ENCODE measurements around the gene CIZ1.

The CIZ1 gene

GRCh38 chr9:128164307-128164885 lies 27.0 kb downstream of the CIZ1 start:
- in situ Hi-C loops (cut with MboI; ENCODE audit: low sequenced_read_pairs), result no loop called here

GRCh38 chr9:128163523-128164306 lies 27.7 kb downstream of the CIZ1 start:
- in situ Hi-C loops (cut with MboI; ENCODE audit: low sequenced_read_pairs), result no loop called here

- in situ Hi-C loops (cut with MboI; ENCODE audit: low sequenced_read_pairs), result no loop called here
These were observed 28.3 kb downstream of the CIZ1 start for GRCh38 chr9:128163027-128163515.

- in situ Hi-C loops (cut with MboI; ENCODE audit: low sequenced_read_pairs), result no loop called here
These were observed 29.0 kb downstream of the CIZ1 start for GRCh38 chr9:128162215-128163026.

DNA sequence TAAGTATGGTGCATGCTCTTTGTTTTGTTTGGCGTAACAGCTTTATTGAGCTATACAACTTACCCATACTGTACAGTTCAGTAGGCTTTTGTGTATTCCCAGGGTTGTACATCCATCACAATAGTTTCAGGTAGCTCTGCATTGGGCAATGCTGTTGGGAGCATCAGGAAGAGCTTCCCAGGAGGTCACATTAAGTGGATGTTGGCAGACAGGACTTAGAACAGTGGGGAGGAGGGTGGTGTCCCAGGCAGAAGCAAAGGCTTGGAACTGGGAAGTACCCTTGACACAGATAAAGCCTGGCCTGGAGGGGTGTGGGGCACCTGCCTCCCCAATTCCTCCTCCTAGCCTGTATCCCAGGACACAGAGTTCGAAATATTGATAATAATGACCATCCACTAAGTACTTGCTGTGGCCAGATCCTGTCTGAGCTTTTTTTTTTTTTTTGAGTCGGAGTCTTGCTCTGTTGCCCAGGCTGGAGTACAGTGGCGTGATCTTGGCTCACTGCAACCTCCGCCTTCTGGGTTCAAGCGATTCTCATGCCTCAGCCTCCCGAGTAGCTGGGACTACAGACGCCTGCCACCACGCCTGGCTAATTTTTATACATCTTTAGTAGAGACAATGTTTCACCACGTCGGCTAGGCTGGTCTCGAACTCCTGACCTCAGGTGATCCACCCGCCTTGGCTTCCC lies 30.0 kb downstream of the CIZ1 start:
- in situ Hi-C loops (cut with MboI; ENCODE audit: low sequenced_read_pairs), result no loop called here

- in situ Hi-C loops (cut with MboI; ENCODE audit: low sequenced_read_pairs), result no loop called here
These were observed 30.8 kb downstream of the CIZ1 start for GRCh38 chr9:128160603-128160987.

GRCh38 chr9:128159784-128160602 lies 31.4 kb downstream of the CIZ1 start, which contains the start of gene BBLN:
Gene BBLN (plus strand): TSS chr9:128160265. CDS start chr9:128160408, 143 bp downstream.
- in situ Hi-C loops (cut with MboI; ENCODE audit: low sequenced_read_pairs), result no loop called here

DNA sequence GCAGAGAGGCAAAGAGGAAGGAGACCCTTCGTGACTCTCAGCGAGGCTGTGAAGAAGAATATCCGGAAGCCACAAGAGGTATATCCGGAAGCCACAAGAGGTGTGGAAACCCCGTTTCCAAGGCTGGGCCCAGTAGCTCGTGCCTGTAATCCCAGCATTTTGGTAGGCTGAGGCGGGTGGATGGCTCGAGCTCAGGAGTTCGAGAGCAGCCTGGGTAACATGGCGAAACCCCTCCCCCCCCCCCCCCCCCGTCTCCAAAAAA lies 31.9 kb downstream of the CIZ1 start:
- in situ Hi-C loops (cut with MboI; ENCODE audit: low sequenced_read_pairs), result no loop called here

GRCh38 chr9:128155736-128156500 lies 35.5 kb downstream of the CIZ1 start:
- in situ Hi-C loops (cut with MboI; ENCODE audit: low sequenced_read_pairs), result no loop called here

DNA sequence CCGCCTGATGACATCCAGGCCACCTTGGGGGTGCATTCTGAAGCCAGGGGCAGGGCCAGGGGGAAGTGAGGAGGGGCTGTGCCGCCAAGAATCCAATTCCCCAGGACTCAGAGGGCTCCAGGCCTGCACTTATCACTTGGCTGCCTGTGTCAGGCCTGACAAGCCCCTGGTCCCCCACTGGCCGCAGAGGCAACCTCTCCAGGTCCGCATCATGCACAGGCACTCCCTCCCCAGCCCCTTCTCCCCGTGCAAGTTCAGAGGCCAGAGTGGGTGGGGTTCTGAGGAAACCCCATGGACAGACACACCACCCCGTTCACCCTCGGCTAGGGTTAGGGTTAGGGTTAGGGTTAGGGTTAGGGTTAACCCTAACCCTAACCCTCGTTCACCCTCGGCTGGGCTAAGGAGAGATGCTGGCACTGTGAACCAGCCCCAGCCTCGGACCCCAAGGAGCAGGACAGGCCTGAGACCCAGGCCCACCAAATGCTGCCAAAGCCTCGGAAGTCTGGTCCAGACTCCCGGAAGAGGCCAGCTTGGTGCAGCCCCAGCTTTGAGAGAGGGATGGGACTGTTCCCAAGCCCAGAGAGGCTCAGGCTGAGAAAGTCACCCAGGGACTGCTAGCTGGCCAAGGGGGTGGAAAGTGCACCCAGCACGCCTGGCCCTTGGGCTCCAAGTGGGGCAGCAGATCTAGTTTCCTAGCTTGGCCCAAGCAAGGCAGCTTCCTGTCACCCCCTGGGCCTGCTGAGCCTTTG lies 37.3 kb downstream of the CIZ1 start:
- in situ Hi-C loops (cut with MboI; ENCODE audit: low sequenced_read_pairs), result no loop called here

GRCh38 chr9:128153060-128153946 lies 38.1 kb downstream of the CIZ1 start:
- in situ Hi-C loops (cut with MboI; ENCODE audit: low sequenced_read_pairs), result no loop called here

- in situ Hi-C loops (cut with MboI; ENCODE audit: low sequenced_read_pairs), result no loop called here
These were observed 39.0 kb downstream of the CIZ1 start for GRCh38 chr9:128152133-128153059.

- in situ Hi-C loops (cut with MboI; ENCODE audit: low sequenced_read_pairs), result no loop called here
These were observed 39.9 kb downstream of the CIZ1 start for GRCh38 chr9:128151309-128152132.

GRCh38 chr9:128150594-128151308 lies 40.6 kb downstream of the CIZ1 start:
- in situ Hi-C loops (cut with MboI; ENCODE audit: low sequenced_read_pairs), result no loop called here

DNA sequence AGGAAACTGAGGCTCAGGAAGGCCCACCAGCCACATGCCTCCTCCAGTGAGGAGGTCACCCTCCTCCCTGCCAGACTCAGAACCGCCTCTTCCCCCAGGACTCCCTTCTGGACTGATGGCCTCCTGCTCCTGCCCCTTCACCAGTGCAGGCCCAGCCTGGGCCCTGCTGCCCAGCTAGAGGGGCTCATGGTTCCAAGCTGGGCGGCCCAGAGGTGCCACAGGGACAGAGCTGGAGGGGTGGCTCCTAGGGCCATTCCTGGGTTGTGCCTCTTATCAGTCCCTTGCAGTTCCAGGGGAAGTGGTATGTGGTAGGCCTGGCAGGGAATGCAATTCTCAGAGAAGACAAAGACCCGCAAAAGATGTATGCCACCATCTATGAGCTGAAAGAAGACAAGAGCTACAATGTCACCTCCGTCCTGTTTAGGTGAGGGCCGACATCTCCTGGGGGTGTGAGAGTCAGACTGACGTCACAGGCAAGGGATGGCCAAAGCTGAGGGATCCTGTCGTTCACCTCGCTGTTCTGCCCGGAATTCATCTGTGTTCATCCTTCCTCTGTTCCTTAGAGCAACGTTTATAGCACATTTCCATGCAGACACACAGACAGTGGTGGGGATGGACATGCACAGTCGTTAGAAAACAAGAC lies 41.3 kb downstream of the CIZ1 start:
- in situ Hi-C loops (cut with MboI; ENCODE audit: low sequenced_read_pairs), result no loop called here
